ENCODE measurements around the gene LYPLA2. TPM values are rescaled to one million over a fixed set of nuclear protein-coding genes. Genes with fewer than 3 reads are reported as not detected.
"Not testable (repeated sequence)": the region's sequence is repeated elsewhere in the genome, so short reads cannot be mapped to it uniquely, and the experiment has no call there.

The LYPLA2 gene
- total RNA-seq, 1 donor, result 36.9 TPM

DNA sequence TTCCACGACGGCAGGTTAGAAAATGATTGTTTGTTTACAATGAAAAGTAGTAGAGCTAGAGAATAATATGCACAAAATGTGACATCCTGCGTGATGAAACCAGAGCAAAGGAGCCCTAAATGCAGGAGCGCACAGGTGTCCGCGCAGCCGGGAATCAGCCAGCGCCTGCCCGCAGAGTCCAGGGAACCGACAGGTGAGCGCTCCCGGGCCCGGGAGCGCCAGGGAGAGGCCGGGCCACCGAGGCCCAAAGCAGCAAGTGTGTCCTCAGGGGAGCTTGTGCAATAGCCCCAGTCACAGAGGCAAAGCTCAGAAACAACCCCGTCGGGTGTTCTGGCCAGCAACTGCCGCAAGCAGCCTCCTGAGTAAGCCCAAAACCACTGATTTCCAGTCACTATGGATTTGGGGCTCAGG, 10.4 kb downstream of the LYPLA2 start:
- Histone ChIP-seq H3K36me3 (ENCODE audit: insufficient read depth, low read length) (peaks cover 34% of the 10 kb centered on the region), H3K9me3 (ENCODE audit: low read depth, low read length) (no peaks in the 10 kb centered on the region), H2AFZ (ENCODE audit: low read length) (peak overlapping the region; percentile 74), H4K20me1 (ENCODE audit: insufficient read depth, low read length) (no peaks in the 10 kb centered on the region), H3K4me1 (ENCODE audit: insufficient read depth, low read length) (peaks cover 16% of the 10 kb centered on the region), H3K27ac (ENCODE audit: low read depth, low read length) (peak overlapping the region; percentile 63), H3K79me2 (ENCODE audit: insufficient read depth, low read length) (no peaks in the 10 kb centered on the region), H3K4me2 (ENCODE audit: insufficient read depth, low read length) (peak overlapping the region; percentile 97), H3K4me3 (ENCODE audit: insufficient read depth, low read length) (peak overlapping the region; percentile 92), H3K27me3 (ENCODE audit: insufficient read depth, low read length) (no peaks in the 10 kb centered on the region)
- TF ChIP-seq, protein P1, sequence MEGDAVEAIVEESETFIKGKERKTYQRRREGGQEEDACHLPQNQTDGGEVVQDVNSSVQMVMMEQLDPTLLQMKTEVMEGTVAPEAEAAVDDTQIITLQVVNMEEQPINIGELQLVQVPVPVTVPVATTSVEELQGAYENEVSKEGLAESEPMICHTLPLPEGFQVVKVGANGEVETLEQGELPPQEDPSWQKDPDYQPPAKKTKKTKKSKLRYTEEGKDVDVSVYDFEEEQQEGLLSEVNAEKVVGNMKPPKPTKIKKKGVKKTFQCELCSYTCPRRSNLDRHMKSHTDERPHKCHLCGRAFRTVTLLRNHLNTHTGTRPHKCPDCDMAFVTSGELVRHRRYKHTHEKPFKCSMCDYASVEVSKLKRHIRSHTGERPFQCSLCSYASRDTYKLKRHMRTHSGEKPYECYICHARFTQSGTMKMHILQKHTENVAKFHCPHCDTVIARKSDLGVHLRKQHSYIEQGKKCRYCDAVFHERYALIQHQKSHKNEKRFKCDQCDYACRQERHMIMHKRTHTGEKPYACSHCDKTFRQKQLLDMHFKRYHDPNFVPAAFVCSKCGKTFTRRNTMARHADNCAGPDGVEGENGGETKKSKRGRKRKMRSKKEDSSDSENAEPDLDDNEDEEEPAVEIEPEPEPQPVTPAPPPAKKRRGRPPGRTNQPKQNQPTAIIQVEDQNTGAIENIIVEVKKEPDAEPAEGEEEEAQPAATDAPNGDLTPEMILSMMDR (IDR thresholded peaks at IDR 0.05; ENCODE audit: extremely low read depth, low read depth, low read length), result no peak
- peak; percentile 84 for DNase-seq (ENCODE audit: insufficient read length, low spot score, missing footprints)

DNA sequence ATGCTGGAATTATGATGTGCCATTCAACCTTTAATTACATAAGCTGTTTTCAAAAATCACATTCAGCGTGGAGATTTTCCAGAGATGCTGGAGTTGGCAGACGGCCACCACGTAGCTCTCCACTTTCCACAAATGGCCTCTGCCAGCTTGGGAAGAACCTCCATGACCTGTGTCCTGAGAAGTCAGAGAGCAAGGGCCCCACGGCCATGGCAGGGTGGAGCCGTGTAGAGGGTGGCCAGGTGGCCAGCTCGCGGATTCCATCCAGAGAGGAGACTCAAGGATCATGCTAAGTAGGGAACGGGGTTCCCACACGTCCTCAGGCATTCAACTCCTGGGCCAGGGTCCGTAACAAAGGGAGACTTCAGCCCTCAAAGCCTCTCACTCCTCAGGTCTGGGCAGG, 10.9 kb downstream of the LYPLA2 start:
- peaks cover 33% of the 10 kb centered on the region for H3K36me3 ChIP-seq (ENCODE audit: insufficient read depth, low read length)
- peaks cover 16% of the 10 kb centered on the region for H3K4me1 ChIP-seq (ENCODE audit: insufficient read depth, low read length)
- peak; percentile 65 for DNase-seq (ENCODE audit: insufficient read length, low spot score, missing footprints)
- H3K27me3 ChIP-seq (ENCODE audit: insufficient read depth, low read length), result no peaks in the 10 kb centered on the region
- peak overlapping the region; percentile 97 for H3K4me2 ChIP-seq (ENCODE audit: insufficient read depth, low read length)
- H4K20me1 ChIP-seq (ENCODE audit: insufficient read depth, low read length), result no peaks in the 10 kb centered on the region
- H3K4me3 ChIP-seq (ENCODE audit: insufficient read depth, low read length), result no peak overlapping the region
- no peaks in the 10 kb centered on the region for H3K9me3 ChIP-seq (ENCODE audit: low read depth, low read length)
- no peaks in the 10 kb centered on the region for H3K79me2 ChIP-seq (ENCODE audit: insufficient read depth, low read length)
- no peak overlapping the region for H2AFZ ChIP-seq (ENCODE audit: low read length)
- TF ChIP-seq, protein P1 (IDR thresholded peaks at IDR 0.05; ENCODE audit: extremely low read depth, low read depth, low read length), result no peak
- no peak overlapping the region for H3K27ac ChIP-seq (ENCODE audit: low read depth, low read length)

DNA sequence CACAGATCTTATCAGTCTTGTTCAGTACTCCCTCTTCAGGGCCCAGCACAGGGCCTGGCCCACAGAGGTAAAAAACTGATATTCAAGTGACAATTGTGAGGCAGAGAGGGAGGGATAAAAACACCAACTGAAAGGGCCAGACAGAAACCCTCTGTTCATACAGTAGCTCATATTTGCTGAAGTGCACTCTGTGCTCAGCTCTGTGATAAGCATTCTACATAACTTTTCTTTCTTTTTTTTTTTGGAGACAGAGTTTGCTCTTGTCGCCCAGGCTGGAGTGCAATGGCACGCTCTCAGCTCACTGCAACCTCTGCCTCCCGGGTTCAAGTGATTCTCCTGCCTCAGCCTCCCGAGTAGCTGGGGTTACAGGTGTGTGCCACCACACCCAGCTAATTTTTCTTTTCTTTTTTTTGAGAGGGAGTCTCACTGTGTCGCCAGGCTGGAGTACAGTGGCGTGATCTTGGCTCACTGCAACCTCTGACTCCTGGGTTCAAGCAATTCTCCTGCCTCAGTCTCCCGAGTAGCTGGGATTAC, 11.9 kb downstream of the LYPLA2 start:
- not testable (repeated sequence) for H3K27ac ChIP-seq (ENCODE audit: low read depth, low read length); H3K4me3 ChIP-seq (ENCODE audit: insufficient read depth, low read length); H3K27me3 ChIP-seq (ENCODE audit: insufficient read depth, low read length); H2AFZ ChIP-seq (ENCODE audit: low read length); H3K4me2 ChIP-seq (ENCODE audit: insufficient read depth, low read length); DNase-seq (ENCODE audit: insufficient read length, low spot score, missing footprints); H4K20me1 ChIP-seq (ENCODE audit: insufficient read depth, low read length); H3K9me3 ChIP-seq (ENCODE audit: low read depth, low read length); H3K79me2 ChIP-seq (ENCODE audit: insufficient read depth, low read length)
- Histone ChIP-seq H3K4me1 (ENCODE audit: insufficient read depth, low read length) (peaks cover 16% of the 10 kb centered on the region), H3K36me3 (ENCODE audit: insufficient read depth, low read length) (peaks cover 26% of the 10 kb centered on the region)

DNA sequence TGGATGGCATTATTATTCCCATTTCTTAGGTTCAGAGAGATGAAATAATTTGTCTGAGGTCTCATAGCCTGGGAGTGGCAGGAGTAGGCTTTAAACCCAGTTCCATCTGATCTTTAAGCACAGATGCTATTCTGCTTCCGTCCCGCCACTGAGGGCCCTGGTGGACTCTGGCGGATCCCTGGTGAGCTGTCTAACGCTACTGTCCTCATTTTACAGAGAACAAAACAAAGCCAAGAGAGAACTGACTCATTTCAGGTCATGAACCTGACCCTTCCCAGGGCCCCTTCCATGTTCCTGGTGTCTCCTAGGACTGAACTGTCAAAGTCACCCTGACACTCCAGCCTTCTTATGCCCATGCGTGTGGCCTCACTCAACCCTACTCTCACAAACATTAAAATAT, 12.7 kb downstream of the LYPLA2 start:
- TF ChIP-seq, protein P1 (IDR thresholded peaks at IDR 0.05; ENCODE audit: extremely low read depth, low read depth, low read length), result no peak
- no peak for DNase-seq (ENCODE audit: insufficient read length, low spot score, missing footprints)
- H3K4me2 ChIP-seq (ENCODE audit: insufficient read depth, low read length), result no peak overlapping the region

More for the DNA sequence above, 12.7 kb downstream of the LYPLA2 start:
- H3K9me3 ChIP-seq (ENCODE audit: low read depth, low read length), result no peaks in the 10 kb centered on the region
- no peaks in the 10 kb centered on the region for H3K79me2 ChIP-seq (ENCODE audit: insufficient read depth, low read length)
- no peak overlapping the region for H3K4me3 ChIP-seq (ENCODE audit: insufficient read depth, low read length)
- H3K4me1 ChIP-seq (ENCODE audit: insufficient read depth, low read length), result peaks cover 16% of the 10 kb centered on the region
- no peak overlapping the region for H3K27ac ChIP-seq (ENCODE audit: low read depth, low read length)
- H4K20me1 ChIP-seq (ENCODE audit: insufficient read depth, low read length), result no peaks in the 10 kb centered on the region
- peaks cover 23% of the 10 kb centered on the region for H3K36me3 ChIP-seq (ENCODE audit: insufficient read depth, low read length)
- H2AFZ ChIP-seq (ENCODE audit: low read length), result no peak overlapping the region
- H3K27me3 ChIP-seq (ENCODE audit: insufficient read depth, low read length), result no peaks in the 10 kb centered on the region
